IPS DF 4.7 (cell line): ENCODE results near the gene TNFSF18.

Source experiments
- DNase-seq: peaks from one replicate; pipeline ENCODE4 v3.0.0-alpha.2; 2013; ENCODE audit warnings: low spot score; ENCODE audit errors: extremely low read depth

The TNFSF18 gene

GRCh38 chr1:173039626-173040025, 11.1 kb downstream of the TNFSF18 start:
- DNase-seq, result no peak

GRCh38 chr1:173038875-173039554, 11.7 kb downstream of the TNFSF18 start:
- no peak for DNase-seq

- DNase-seq, result no peak
Measured at GRCh38 chr1:173024543-173024942, 26.2 kb downstream of the TNFSF18 start.

GRCh38 chr1:173023343-173023742, 27.4 kb downstream of the TNFSF18 start:
- DNase-seq, result no peak

- DNase-seq, result no peak
Measured at GRCh38 chr1:173020138-173020750, 30.5 kb downstream of the TNFSF18 start.

- DNase-seq, result no peak
Measured at GRCh38 chr1:173017792-173018191, 32.9 kb downstream of the TNFSF18 start.

GRCh38 chr1:173016419-173016818, 34.3 kb downstream of the TNFSF18 start:
- DNase-seq, result no peak

GRCh38 chr1:173015629-173016028, 35.1 kb downstream of the TNFSF18 start:
- no peak for DNase-seq

GRCh38 chr1:173014160-173014559, 36.6 kb downstream of the TNFSF18 start:
- no peak for DNase-seq

- DNase-seq, result no peak
Measured at GRCh38 chr1:173012126-173012525, 38.6 kb downstream of the TNFSF18 start.

- DNase-seq, result no peak
Measured at GRCh38 chr1:173009597-173009996, 41.1 kb downstream of the TNFSF18 start.

- DNase-seq, result no peak
Measured at GRCh38 chr1:173005196-173005864, 45.4 kb downstream of the TNFSF18 start.

GRCh38 chr1:173002891-173003838, 47.6 kb downstream of the TNFSF18 start:
- DNase-seq, result no peak

GRCh38 chr1:172999349-172999748, 51.4 kb downstream of the TNFSF18 start:
- DNase-seq, result no peak

GRCh38 chr1:172997941-172998361, 52.8 kb downstream of the TNFSF18 start:
- DNase-seq, result no peak

GRCh38 chr1:172993640-172994039, 57.1 kb downstream of the TNFSF18 start:
- DNase-seq, result no peak

- no peak for DNase-seq
Measured at GRCh38 chr1:172991674-172992400, 58.9 kb downstream of the TNFSF18 start.

GRCh38 chr1:172990598-172991215, 60.0 kb downstream of the TNFSF18 start:
- DNase-seq, result no peak
